ENCODE measurements around the gene GPR176. TPM values are rescaled to one million over a fixed set of nuclear protein-coding genes. Genes with fewer than 3 reads are reported as not detected.

The GPR176 gene
- total RNA-seq, 1 donor, result 120 TPM

GRCh38 chr15:39752246-39752645 is 167.8 kb downstream of the GPR176 start:
- TF ChIP-seq CTCF (IDR thresholded peaks at IDR 0.05; ENCODE audit: insufficient read depth, low read depth, low read length), result no peak
- DNase-seq (ENCODE audit: low read depth), result no peak
- H3K4me3 ChIP-seq (ENCODE audit: low read depth, low read length), result no peak overlapping the region

Small RNAs within 50 kb of the gene (small RNA-seq; reads per million reads assigned to genes)
- not detected for gene RF00019

Other genes starting within 250 kb of the GPR176 start
- gene FSIP1, start 137.4 kb downstream of the GPR176 start, total RNA-seq, result 0.97 and 2.6 TPM in 2 replicates
- 70.2 and 104 TPM in 2 replicates for gene EIF2AK4, start 13.8 kb upstream of the GPR176 start, total RNA-seq
- 93.3 and 96.6 TPM in 2 replicates for gene SRP14, start 118.9 kb upstream of the GPR176 start, total RNA-seq
- 0.86 and 10.0 TPM in 2 replicates for gene BMF, start 188.6 kb upstream of the GPR176 start, total RNA-seq
- 13.9 and 19.9 TPM in 2 replicates for gene BUB1B, start 240.8 kb upstream of the GPR176 start, total RNA-seq

Measured in fibroblast of villous mesenchyme (primary cell).